Adrenal gland (tissue), 5 donors: ENCODE data around the gene OR13C9.

Experiments
- POLR2A ChIP-seq, 2 donors: fragments of 450-650 bp; IDR thresholded peaks; one replicate each; pipeline ENCODE4 v1.6.1; 2017; ENCODE audit warnings: antibody characterized with exemption in 2 of 2, mild to moderate bottlenecking in 2 of 2, moderate library complexity in 1 of 2
- TF ChIP-seq, protein P1 (sequence below), 6 experiments: fragments of 450-650 bp in 4 of 6; fragments of 200-600 bp in 2 of 6; sonication (generic) in 1 of 6; IDR thresholded peaks; 1 replicate in 5 of 6; 2 replicates in 1 of 6; pipeline versions ENCODE4 v1.5.1 to v1.8.0; 2016 to 2021; ENCODE audit warnings: antibody characterized with exemption in 6 of 6, mild to moderate bottlenecking in 2 of 6, moderate library complexity in 1 of 6
- donor health status: DM: no; HTN: no; CAD: no.

DNA sequence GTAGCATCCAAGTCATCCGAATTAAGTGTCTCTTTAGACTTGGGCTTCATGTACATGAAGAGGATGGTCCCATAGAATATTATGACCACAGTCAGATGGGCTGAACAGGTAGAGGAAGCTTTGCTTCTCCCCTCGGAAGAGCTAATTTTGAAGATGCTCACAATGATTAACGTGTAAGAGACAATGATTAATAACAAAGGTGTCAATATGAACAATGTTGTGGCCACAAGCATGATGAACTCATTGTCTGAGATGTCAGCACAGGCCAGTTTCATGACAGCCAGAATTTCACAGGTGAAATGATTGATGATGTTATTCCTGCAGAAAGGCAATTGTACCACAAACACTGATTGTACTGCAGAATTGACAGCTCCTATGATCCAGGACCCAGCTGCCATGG is 13.2 kb downstream of the OR13C9 start:
- TF ChIP-seq, protein P1, sequence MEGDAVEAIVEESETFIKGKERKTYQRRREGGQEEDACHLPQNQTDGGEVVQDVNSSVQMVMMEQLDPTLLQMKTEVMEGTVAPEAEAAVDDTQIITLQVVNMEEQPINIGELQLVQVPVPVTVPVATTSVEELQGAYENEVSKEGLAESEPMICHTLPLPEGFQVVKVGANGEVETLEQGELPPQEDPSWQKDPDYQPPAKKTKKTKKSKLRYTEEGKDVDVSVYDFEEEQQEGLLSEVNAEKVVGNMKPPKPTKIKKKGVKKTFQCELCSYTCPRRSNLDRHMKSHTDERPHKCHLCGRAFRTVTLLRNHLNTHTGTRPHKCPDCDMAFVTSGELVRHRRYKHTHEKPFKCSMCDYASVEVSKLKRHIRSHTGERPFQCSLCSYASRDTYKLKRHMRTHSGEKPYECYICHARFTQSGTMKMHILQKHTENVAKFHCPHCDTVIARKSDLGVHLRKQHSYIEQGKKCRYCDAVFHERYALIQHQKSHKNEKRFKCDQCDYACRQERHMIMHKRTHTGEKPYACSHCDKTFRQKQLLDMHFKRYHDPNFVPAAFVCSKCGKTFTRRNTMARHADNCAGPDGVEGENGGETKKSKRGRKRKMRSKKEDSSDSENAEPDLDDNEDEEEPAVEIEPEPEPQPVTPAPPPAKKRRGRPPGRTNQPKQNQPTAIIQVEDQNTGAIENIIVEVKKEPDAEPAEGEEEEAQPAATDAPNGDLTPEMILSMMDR (IDR thresholded peaks at IDR 0.05): no peak
- TF ChIP-seq POLR2A (IDR thresholded peaks at IDR 0.05): no peak
